ENCODE data around the gene ADGRV1.

The ADGRV1 gene

DNA sequence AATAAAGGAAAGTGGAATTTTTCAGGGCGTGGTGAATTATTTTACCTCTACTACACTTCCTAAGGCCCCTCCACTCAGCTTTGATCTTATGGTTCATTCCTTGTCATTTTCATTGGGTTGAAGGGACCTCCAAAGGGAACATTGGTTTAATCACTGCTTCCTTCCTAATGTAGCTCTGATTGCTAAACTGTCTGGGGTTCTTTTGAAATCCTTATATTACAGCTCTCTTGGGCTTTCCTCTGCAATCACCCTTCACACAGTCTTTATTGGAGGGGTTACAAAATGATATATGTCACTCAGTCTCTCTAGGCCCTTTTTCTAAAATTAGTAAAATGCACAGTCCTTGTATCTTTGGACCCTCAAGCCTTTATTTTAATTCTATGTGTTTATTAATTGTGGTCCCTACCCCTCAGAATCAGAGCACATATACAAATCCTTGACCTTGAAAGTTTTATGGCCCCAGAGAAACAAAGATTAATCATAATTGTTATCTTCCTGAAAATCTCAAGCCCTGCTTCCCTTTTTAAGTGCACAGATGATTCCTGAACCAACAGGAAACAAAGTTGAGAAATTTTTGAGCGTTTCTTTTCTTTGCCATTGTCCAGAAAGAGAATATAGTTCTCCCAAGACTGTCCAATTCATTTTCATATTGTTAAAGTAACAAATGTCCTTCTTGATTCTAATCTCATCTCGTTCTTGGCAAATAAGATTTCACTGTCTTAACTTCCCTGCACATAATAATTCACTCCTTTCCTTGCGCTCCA lies 494.6 kb downstream of the ADGRV1 start:
- TF ChIP-seq SIN3A (IDR thresholded peaks at IDR 0.05; ENCODE audit: borderline replicate concordance, insufficient read depth, low read length) (no peak), POLR2AphosphoS5 (IDR thresholded peaks at IDR 0.05; ENCODE audit: low read depth, low read length) (no peak), TAF1 (IDR thresholded peaks at IDR 0.05; ENCODE audit: borderline replicate concordance, insufficient read depth, low read length) (no peak)
- TF ChIP-seq, protein P1, sequence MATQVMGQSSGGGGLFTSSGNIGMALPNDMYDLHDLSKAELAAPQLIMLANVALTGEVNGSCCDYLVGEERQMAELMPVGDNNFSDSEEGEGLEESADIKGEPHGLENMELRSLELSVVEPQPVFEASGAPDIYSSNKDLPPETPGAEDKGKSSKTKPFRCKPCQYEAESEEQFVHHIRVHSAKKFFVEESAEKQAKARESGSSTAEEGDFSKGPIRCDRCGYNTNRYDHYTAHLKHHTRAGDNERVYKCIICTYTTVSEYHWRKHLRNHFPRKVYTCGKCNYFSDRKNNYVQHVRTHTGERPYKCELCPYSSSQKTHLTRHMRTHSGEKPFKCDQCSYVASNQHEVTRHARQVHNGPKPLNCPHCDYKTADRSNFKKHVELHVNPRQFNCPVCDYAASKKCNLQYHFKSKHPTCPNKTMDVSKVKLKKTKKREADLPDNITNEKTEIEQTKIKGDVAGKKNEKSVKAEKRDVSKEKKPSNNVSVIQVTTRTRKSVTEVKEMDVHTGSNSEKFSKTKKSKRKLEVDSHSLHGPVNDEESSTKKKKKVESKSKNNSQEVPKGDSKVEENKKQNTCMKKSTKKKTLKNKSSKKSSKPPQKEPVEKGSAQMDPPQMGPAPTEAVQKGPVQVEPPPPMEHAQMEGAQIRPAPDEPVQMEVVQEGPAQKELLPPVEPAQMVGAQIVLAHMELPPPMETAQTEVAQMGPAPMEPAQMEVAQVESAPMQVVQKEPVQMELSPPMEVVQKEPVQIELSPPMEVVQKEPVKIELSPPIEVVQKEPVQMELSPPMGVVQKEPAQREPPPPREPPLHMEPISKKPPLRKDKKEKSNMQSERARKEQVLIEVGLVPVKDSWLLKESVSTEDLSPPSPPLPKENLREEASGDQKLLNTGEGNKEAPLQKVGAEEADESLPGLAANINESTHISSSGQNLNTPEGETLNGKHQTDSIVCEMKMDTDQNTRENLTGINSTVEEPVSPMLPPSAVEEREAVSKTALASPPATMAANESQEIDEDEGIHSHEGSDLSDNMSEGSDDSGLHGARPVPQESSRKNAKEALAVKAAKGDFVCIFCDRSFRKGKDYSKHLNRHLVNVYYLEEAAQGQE (IDR thresholded peaks at IDR 0.05; ENCODE audit: insufficient read depth in 1 of 2, low read depth in 2 of 2, low read length in 2 of 2), result no peak

DNA sequence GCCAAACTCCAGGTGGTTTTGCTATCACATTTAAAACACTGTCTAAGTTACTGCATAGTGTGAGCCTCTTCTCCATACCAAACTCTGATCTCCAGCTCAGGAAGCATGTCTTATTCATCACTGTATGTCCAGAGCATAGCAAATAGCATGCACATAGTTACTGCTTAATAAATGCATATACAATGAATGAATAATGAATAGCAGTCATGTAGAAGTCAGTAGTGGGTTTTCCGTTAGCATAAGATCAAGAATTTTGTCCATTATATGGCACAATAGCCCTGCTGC lies 495.1 kb downstream of the ADGRV1 start:
- no peak for TF ChIP-seq POLR2AphosphoS5 (IDR thresholded peaks at IDR 0.05; ENCODE audit: low read depth, low read length)
- TF ChIP-seq FOXP2 (optimal IDR thresholded peaks at IDR 0.05; ENCODE audit: borderline replicate concordance, extremely low read depth, extremely low read length, insufficient read depth), result no peak
- TF ChIP-seq, protein P1 (IDR thresholded peaks at IDR 0.05; ENCODE audit: insufficient read depth in 1 of 2, low read depth in 2 of 2, low read length in 2 of 2), result no peak
- TF ChIP-seq SIN3A (IDR thresholded peaks at IDR 0.05; ENCODE audit: borderline replicate concordance, insufficient read depth, low read length), result no peak
- no peak for TF ChIP-seq TAF1 (IDR thresholded peaks at IDR 0.05; ENCODE audit: borderline replicate concordance, insufficient read depth, low read length)

DNA sequence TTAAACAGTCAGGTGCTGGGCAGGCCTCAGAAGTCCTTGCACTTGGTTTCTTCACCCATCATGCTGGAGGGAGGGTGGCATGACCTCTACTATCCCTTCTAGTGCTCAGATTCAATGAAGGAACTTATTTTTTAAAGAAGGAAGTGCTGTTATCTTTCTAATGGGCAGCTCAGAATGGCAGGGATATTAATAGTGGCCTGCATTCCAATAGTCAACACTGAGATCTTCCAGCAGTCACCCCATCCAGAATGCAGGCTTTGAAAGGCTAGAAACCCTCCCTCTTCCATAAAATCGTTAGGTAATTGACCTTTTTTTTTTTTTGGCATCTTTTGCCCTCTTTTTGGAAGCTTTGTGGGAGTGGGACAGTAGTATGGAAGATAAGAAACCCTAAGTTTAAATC lies 499.6 kb downstream of the ADGRV1 start:
- TF ChIP-seq SIN3A (IDR thresholded peaks at IDR 0.05; ENCODE audit: borderline replicate concordance, insufficient read depth, low read length), result no peak
- no peak for TF ChIP-seq POLR2AphosphoS5 (IDR thresholded peaks at IDR 0.05; ENCODE audit: low read depth, low read length)
- no peak for TF ChIP-seq FOXP2 (optimal IDR thresholded peaks at IDR 0.05; ENCODE audit: borderline replicate concordance, extremely low read depth, extremely low read length, insufficient read depth)
- TF ChIP-seq TAF1 (IDR thresholded peaks at IDR 0.05; ENCODE audit: borderline replicate concordance, insufficient read depth, low read length), result no peak
- TF ChIP-seq, protein P1 (IDR thresholded peaks at IDR 0.05; ENCODE audit: insufficient read depth in 1 of 2, low read depth in 2 of 2, low read length in 2 of 2), result no peak

DNA sequence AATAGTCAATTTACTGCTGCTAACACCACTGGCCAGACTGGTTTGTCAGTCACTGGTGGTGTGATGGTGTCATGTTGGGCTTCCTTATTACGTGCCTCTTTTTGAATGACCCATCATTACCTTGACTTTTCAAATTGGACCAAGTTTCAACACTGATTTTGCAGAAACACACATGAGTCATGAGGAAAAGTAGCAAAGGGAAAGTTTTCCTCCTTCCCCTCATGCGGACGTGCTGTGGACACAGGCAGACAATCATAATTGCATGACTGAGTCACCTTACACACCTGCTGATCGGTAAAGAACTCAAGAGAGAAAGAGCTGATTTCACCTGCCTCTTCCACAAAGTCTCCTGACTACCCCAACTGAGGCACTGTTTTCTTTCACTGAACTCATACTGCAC lies 500.0 kb downstream of the ADGRV1 start:
- TF ChIP-seq SIN3A (IDR thresholded peaks at IDR 0.05; ENCODE audit: borderline replicate concordance, insufficient read depth, low read length) (no peak), TAF1 (IDR thresholded peaks at IDR 0.05; ENCODE audit: borderline replicate concordance, insufficient read depth, low read length) (no peak), POLR2AphosphoS5 (IDR thresholded peaks at IDR 0.05; ENCODE audit: low read depth, low read length) (no peak), FOXP2 (optimal IDR thresholded peaks at IDR 0.05; ENCODE audit: borderline replicate concordance, extremely low read depth, extremely low read length, insufficient read depth) (no peak)
- TF ChIP-seq, protein P1 (IDR thresholded peaks at IDR 0.05; ENCODE audit: insufficient read depth in 1 of 2, low read depth in 2 of 2, low read length in 2 of 2), result no peak

DNA sequence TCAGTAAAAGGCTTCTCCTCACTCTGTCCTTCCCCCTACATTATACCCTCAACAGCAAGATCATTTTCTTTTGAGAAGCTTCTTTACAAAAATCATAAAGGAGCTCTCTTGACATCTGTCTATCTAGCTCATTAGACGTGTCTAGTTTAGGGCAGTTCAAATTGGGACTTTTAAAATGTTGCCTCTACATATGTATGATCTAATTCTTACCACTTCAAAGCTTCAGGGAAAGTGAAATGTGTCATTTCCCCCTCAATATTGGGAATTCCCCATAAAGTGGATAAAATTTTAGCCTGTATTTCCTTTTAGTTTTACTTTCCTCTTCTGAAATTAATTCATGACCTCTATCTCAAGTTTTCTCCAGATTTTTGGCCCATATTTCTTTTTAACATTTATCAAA lies 500.8 kb downstream of the ADGRV1 start:
- no peak for TF ChIP-seq SIN3A (IDR thresholded peaks at IDR 0.05; ENCODE audit: borderline replicate concordance, insufficient read depth, low read length)
- TF ChIP-seq FOXP2 (optimal IDR thresholded peaks at IDR 0.05; ENCODE audit: borderline replicate concordance, extremely low read depth, extremely low read length, insufficient read depth), result no peak
- TF ChIP-seq, protein P1 (IDR thresholded peaks at IDR 0.05; ENCODE audit: insufficient read depth in 1 of 2, low read depth in 2 of 2, low read length in 2 of 2), result no peak
- no peak for TF ChIP-seq TAF1 (IDR thresholded peaks at IDR 0.05; ENCODE audit: borderline replicate concordance, insufficient read depth, low read length)
- TF ChIP-seq POLR2AphosphoS5 (IDR thresholded peaks at IDR 0.05; ENCODE audit: low read depth, low read length), result no peak

Data from PFSK-1 (cell line).